Stomach (tissue), 9 donors: Measurements from ENCODE around the gene SPTBN2. TPM values are rescaled to one million over a fixed set of nuclear protein-coding genes. Genes with fewer than 3 reads are reported as not detected.

Experiments used
- DNase-seq, 2 donors: peaks; one replicate each; pipeline versions ENCODE4 v3.0.0 to v3.0.0-alpha.2; 2013 to 2019
- H3K27ac ChIP-seq, 5 donors: fragments of 200-600 bp in 4 of 5; sonication (generic) in 4 of 5; one replicate each; pipeline ENCODE4 v1.5.1; 2013 to 2019; ENCODE audit warnings: mild to moderate bottlenecking in 1 of 5, moderate library complexity in 1 of 5
- H3K27me3 ChIP-seq, 3 donors: fragments of 200-600 bp; sonication (generic); one replicate each; pipeline ENCODE4 v1.5.1; 2017 to 2019; ENCODE audit warnings: mixed run types in 1 of 3
- H3K36me3 ChIP-seq, 4 donors: fragments of 200-600 bp; sonication (generic); 1 replicate in 3 of 4; 2 replicates in 1 of 4; pipeline ENCODE4 v1.5.1; 2016 to 2019
- H3K4me1 ChIP-seq, 4 donors: fragments of 200-600 bp; sonication (generic); one replicate each; pipeline ENCODE4 v1.5.1; 2016 to 2019
- H3K4me3 ChIP-seq, 4 donors: fragments of 200-600 bp; sonication (generic) in 3 of 4; one replicate each; pipeline ENCODE4 v1.5.1; 2016 to 2019; ENCODE audit warnings: mild to moderate bottlenecking in 1 of 4
- H3K9me3 ChIP-seq, 4 donors: fragments of 200-600 bp; sonication (generic); one replicate each; pipeline ENCODE4 v1.5.1; 2016 to 2019
- EP300 ChIP-seq: sonication (generic); formaldehyde crosslinking; IDR thresholded peaks from one replicate; pipeline ENCODE4 v1.6.1; 2017; ENCODE audit warnings: antibody characterized with exemption
- POLR2A ChIP-seq, 4 donors: fragments of 450-650 bp; IDR thresholded peaks; one replicate each; pipeline ENCODE4 v1.6.1; 2016; ENCODE audit warnings: antibody characterized with exemption in 4 of 4, control low read depth in 2 of 4, mild to moderate bottlenecking in 1 of 4, moderate library complexity in 1 of 4
- POLR2AphosphoS5 ChIP-seq, 3 donors: sonication (generic); formaldehyde crosslinking; IDR thresholded peaks; one replicate each; pipeline ENCODE4 v1.6.1; 2016; ENCODE audit warnings: antibody characterized with exemption in 3 of 3
- WGBS, 5 donors: extraction: QIAGEN DNeasy Blood & Tissue Kit in 3 of 5; methylation state at CpG; one replicate each; pipeline versions ENCODE4 v1.1.5 to v1.1.7; 2013 to 2018; 5-methylcytosine and 5-hydroxymethylcytosine counted together
- intact Hi-C: fragments of 100-400 bp; cut with DNase I; formaldehyde crosslinking; loops from one replicate; pipeline ENCODE4 v1.15.1; 2023; ENCODE audit warnings: low total_unique reads
- polyA plus RNA-seq, 3 donors: library from polyadenylated mRNA; stranded (reverse); fragments of 200-250 nt; gene quantifications; one replicate each; pipeline ENCODE4 v1.2.3, GENCODE V29; 2013
- total RNA-seq, 5 donors: library from RNA; depleted of rRNA; stranded (reverse); fragments of >200 nt; gene quantifications; one replicate each; pipeline versions ENCODE4 v1.1.0 to v1.2.3, GENCODE V29; 2014 to 2016
- TF ChIP-seq, protein P1 (sequence below), 7 experiments: fragments of 450-650 bp in 4 of 7; fragments of 200-600 bp in 3 of 7; sonication (generic) in 3 of 7; IDR thresholded peaks; one replicate each; pipeline ENCODE4 v1.5.1; 2016 to 2019; ENCODE audit warnings: antibody characterized with exemption in 7 of 7, control low read depth in 2 of 7, mild to moderate bottlenecking in 1 of 7
- donor health status: healthy with polysubstance abuse.
- donor health status: Bipolar disorder and iron deficiency.
- donor health status: healthy.

SPTBN2 gene
- total and polyA plus RNA-seq, 8 donors, result 2.4 to 134 (median 10.4) TPM

DNA sequence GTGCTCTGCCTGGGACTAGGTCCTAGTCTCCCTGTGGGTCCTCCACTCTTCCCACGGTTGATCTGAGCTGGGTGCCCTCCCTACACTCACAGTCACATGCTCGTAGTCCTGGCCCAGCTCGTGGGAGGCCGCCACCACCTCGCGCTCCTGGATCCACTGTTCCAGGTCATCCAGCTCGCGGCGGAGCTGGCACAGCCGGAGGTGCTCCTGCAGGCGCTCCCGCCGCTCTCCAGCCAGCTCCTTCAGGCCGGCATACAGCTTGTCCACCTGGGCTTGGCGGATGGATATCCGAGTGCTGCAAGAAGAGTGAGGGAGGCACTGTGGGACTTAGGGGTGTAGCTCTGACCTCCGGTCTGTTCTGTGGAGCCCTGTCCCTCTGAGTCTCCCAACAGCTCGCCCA lies 36.6 kb downstream of the SPTBN2 start:
- H3K27ac ChIP-seq, result no peak overlapping the region
- intact Hi-C loops, result no loop called here
- TF ChIP-seq, protein P1, sequence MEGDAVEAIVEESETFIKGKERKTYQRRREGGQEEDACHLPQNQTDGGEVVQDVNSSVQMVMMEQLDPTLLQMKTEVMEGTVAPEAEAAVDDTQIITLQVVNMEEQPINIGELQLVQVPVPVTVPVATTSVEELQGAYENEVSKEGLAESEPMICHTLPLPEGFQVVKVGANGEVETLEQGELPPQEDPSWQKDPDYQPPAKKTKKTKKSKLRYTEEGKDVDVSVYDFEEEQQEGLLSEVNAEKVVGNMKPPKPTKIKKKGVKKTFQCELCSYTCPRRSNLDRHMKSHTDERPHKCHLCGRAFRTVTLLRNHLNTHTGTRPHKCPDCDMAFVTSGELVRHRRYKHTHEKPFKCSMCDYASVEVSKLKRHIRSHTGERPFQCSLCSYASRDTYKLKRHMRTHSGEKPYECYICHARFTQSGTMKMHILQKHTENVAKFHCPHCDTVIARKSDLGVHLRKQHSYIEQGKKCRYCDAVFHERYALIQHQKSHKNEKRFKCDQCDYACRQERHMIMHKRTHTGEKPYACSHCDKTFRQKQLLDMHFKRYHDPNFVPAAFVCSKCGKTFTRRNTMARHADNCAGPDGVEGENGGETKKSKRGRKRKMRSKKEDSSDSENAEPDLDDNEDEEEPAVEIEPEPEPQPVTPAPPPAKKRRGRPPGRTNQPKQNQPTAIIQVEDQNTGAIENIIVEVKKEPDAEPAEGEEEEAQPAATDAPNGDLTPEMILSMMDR (IDR thresholded peaks at IDR 0.05), result no peak
- TF ChIP-seq EP300, result no peak
- TF ChIP-seq POLR2AphosphoS5 (IDR thresholded peaks at IDR 0.05), result no peak
- no peak for TF ChIP-seq POLR2A (IDR thresholded peaks at IDR 0.05)
- 90 to 94% (median 90%) methylated on average over 14 to 18 of the region's 18 CpGs for WGBS, 5 donors
- H3K4me1 ChIP-seq, result peaks cover 0 to 7% (median 2%) of the 10 kb centered on the region in 4 donors
- no peaks in the 10 kb centered on the region for H3K27me3 ChIP-seq
- no peak for DNase-seq
- H3K4me3 ChIP-seq, result no peak overlapping the region
- H3K36me3 ChIP-seq, result peaks cover 0 to 3% (median 0%) of the 10 kb centered on the region in 4 donors
- H3K9me3 ChIP-seq, result no peaks in the 10 kb centered on the region

DNA sequence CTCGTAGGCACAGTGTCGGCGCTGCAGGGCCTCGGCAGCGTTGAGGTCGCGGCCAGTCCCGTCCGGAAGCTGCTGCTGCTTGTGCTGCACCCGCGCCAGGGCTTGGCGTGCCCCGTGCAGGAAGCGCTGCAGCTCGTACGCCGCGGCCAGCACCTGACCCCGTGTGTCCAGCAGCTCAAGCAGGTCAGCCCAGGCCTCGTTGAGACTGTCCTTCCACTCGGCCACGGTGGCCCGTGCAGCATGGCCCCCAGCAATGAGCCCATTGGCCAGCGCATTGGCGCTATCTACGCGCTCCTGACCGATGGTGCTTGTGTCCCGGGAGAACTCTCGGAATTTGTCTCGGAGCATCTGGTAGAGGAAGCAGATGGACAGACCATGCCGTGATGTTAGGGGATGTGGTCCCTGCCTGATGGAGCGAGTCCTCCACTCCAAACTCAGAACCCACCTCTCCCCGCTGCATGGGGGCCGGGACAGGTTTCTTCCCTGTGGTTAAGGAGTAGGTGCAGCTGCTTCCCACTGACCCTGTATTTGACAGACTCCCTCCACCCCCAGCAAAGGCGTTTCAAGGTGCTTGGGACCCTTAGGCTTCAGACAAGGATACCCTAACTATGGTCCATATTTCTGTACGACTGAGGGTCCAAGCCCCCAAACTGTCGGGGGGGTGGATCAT lies 37.6 kb downstream of the SPTBN2 start:
- WGBS, 5 donors, result 90 to 94% (median 92%) methylated on average over 15 to 38 of the region's 38 CpGs
- TF ChIP-seq POLR2A (IDR thresholded peaks at IDR 0.05), result no peak
- TF ChIP-seq EP300, result no peak
- TF ChIP-seq, protein P1 (IDR thresholded peaks at IDR 0.05), result no peak
- no peak for TF ChIP-seq POLR2AphosphoS5 (IDR thresholded peaks at IDR 0.05)
- Histone ChIP-seq H3K9me3 (no peaks in the 10 kb centered on the region), H3K36me3 (peaks cover 0 to 3% (median 0%) of the 10 kb centered on the region in 4 donors), H3K4me3 (no peak overlapping the region), H3K27ac (no peak overlapping the region), H3K4me1 (peaks cover 0 to 7% (median 2%) of the 10 kb centered on the region in 4 donors), H3K27me3 (no peaks in the 10 kb centered on the region)
- DNase-seq, result no peak
- intact Hi-C loops, result no loop called here

DNA sequence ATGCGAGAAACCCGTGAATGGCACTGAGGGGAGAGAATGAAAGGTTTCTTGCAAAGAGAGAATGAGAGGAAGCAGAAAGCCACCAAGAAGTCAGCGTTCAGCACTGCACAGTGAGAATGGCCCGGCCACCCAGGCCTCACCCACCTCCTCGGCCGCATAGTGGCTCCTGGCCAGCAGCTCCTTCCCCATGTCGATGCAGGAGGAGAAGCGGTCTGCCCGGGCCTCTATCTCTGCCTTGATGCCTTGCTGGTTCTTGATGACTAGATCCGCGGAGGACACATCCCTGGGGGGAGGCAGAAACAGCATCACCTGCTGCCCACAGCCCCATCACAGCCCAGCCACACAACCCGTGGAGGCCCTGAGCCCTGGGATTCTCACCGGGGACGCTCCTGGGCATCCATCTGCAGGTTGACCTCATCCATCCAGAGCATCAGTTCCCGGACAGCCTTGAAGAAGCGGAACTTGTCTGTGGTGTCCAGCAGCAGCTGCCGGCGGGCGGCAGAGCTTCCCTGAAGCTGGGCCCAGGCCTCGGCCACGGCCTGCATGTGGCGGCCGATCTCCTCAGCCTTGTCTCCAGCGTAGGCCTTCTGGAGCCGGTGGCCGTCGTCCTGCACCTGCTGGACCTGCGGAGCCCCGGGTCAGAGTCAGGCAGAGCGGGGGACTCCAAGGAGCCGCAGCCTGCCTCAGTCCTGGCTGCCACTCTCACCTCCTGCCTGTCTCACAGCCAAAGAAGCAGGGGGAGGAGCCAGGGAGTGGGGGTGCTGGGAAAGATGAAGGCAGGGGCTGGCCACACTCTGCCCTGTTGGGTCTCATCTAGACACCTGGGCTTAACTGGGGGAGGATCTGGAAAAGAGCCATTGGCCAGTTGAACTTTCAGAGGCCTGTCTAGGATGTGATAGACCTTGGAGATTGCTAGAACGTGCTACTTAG lies 39.1 kb downstream of the SPTBN2 start:
- intact Hi-C loops, result loop anchor here (10.0 kb wide), 1 partner anchor 285 kb away; no protein-coding TSS in a partner anchor
- peaks cover 0 to 3% (median 0%) of the 10 kb centered on the region in 4 donors for H3K36me3 ChIP-seq
- no peak for TF ChIP-seq POLR2A (IDR thresholded peaks at IDR 0.05)
- TF ChIP-seq, protein P1 (IDR thresholded peaks at IDR 0.05), result no peak
- no peak for TF ChIP-seq EP300
- no peak overlapping the region for H3K27ac ChIP-seq
- H3K4me3 ChIP-seq, result no peak overlapping the region
- WGBS, 5 donors, result 88 to 93% (median 92%) methylated on average over 18 to 32 of the region's 32 CpGs
- peaks cover 0 to 6% (median 1%) of the 10 kb centered on the region in 4 donors for H3K4me1 ChIP-seq
- DNase-seq, result no peak
- H3K27me3 ChIP-seq, result no peaks in the 10 kb centered on the region
- H3K9me3 ChIP-seq, result no peaks in the 10 kb centered on the region
